Right cardiac atrium (tissue), 5 donors: Measurements from ENCODE around the gene CELF6. TPM values are rescaled to one million over a fixed set of nuclear protein-coding genes. Genes with fewer than 3 reads are reported as not detected.

Experiments
- ATAC-seq, 2 donors: fragments of 200-7000 bp; cut with Tn5 transposase; one replicate each; pipeline versions ENCODE4 v1.8.0 to v1.9.1; 2020; ENCODE audit warnings: moderate library complexity in 2 of 2, mild to moderate bottlenecking in 1 of 2
- DNase-seq, 3 donors: peaks; one replicate each; pipeline ENCODE4 v3.0.0-alpha.2; 2020
- H3K27ac ChIP-seq: one replicate; pipeline ENCODE4 v1.5.1; 2013; ENCODE audit warnings: mild to moderate bottlenecking, low read length, control low read depth, moderate library complexity
- H3K27me3 ChIP-seq: one replicate; pipeline ENCODE4 v1.6.1; 2013; ENCODE audit not compliant: control insufficient read depth, insufficient read depth
- H3K4me1 ChIP-seq: one replicate; pipeline ENCODE4 v1.6.1; 2013; ENCODE audit warnings: low read length; ENCODE audit not compliant: control insufficient read depth, insufficient read depth
- H3K4me3 ChIP-seq: one replicate; pipeline ENCODE4 v1.5.1; 2013; ENCODE audit warnings: low read length, control low read depth
- H3K9me3 ChIP-seq: one replicate; pipeline ENCODE4 v1.6.1; 2013; ENCODE audit warnings: low read length; ENCODE audit not compliant: control insufficient read depth
- WGBS: extraction: QIAGEN DNeasy Blood & Tissue Kit; methylation state at CpG from one replicate; pipeline ENCODE4 v1.1.7; 2013; 5-methylcytosine and 5-hydroxymethylcytosine counted together
- intact Hi-C, 4 donors: fragments of 100-400 bp; cut with DNase I; formaldehyde crosslinking; loops; one replicate each; pipeline versions ENCODE4 v1.11.0 to v1.14.0; 2022 to 2023
- polyA plus RNA-seq: library from polyadenylated mRNA; stranded (reverse); fragments of 200-250 nt; gene quantifications from one replicate; pipeline ENCODE4 v1.2.3, GENCODE V29; 2013
- total RNA-seq, 4 donors: library from RNA; stranded (reverse); fragmentation: NEBNext Ultra II Directional; extraction: Animal tissue kit (Norgen Biotek cat#: 25700); gene quantifications; one replicate each; pipeline ENCODE4 v1.2.1, GENCODE V29; 2021
- donor health status: healthy with polysubstance abuse.
- donor health status: DM: no; HTN: yes; CAD: no.
- donor health status: DM: no; HTN: no; CAD: no.
- donor health status: DM: no; HTN: yes; CAD: no; lungs with severe emphysema.
- donor health status: DM: yes; HTN: yes; CAD: no.

CELF6 gene
- total and polyA plus RNA-seq, 5 donors, result 0.42 to 2.2 (median 1.5) TPM

- ATAC-seq, result peak; percentile 99 to 100
- intact Hi-C loops, result loop anchor here in 2 of 4 donors (5.0 to 10.0 kb wide), 3 partner anchors 40 to 75 kb away; partner anchors contain the start of genes GRAMD2A (in 1 of the 2) and PKM (in 1 of the 2)
- Histone ChIP-seq H3K4me1 (no peaks in the 10 kb centered on the region), H3K27me3 (no peaks in the 10 kb centered on the region), H3K4me3 (peak within 1 kb of the TSS; percentile 65), H3K9me3 (no peaks in the 10 kb centered on the region), H3K27ac (peak within 1 kb of the TSS; percentile 78)
- peak; percentile 100 for DNase-seq
- WGBS, result under 1% methylated on average over 82 of the region's 82 CpGs
Measured at GRCh38 chr15:72272213-72272996, 47.6 kb downstream of the CELF6 start, which contains the start of gene PARP6. Gene PARP6, minus strand, starts transcription at chr15:72272554. Its CDS starts 5,077 bp downstream, at chr15:72267477.

DNA sequence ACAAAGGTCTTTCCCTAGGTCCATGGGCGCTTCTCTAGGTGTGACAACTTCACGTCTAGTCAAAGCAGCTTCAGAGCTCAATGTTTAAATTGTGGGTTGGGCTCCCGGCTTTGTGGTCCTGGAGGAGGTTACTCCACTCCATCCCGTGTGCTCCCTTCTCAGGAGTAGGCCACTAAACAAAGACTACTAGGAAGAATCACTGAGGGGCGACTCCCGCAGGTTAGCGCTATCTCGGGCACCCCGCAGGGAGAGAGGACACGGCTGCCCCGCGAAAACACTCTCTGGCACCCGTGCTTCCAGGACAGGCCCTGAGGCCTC is 48.1 kb downstream of the CELF6 start:
- Histone ChIP-seq H3K27me3 (no peaks in the 10 kb centered on the region), H3K9me3 (no peaks in the 10 kb centered on the region), H3K4me1 (no peaks in the 10 kb centered on the region), H3K27ac (peak overlapping the region; percentile 78), H3K4me3 (peak overlapping the region; percentile 65)
- DNase-seq (no peak), ATAC-seq (peak; percentile 0 to 4)
- intact Hi-C loops, result loop anchor here in 2 of 4 donors (5.0 to 10.0 kb wide), 3 partner anchors 40 to 75 kb away; partner anchors contain the start of genes GRAMD2A (in 1 of the 2) and PKM (in 1 of the 2)
- WGBS, result 5% methylated on average over 13 of the region's 13 CpGs

- ATAC-seq, result no peak
Measured at GRCh38 chr15:72271221-72271620, 48.7 kb downstream of the CELF6 start.

GRCh38 chr15:72269739-72270138 is 50.2 kb downstream of the CELF6 start:
- intact Hi-C loops, result loop anchor here in 2 of 4 donors (5.0 to 10.0 kb wide), 3 partner anchors 37 to 72 kb away; partner anchors contain the start of genes GRAMD2A (in 1 of the 2) and PKM (in 1 of the 2)
- DNase-seq, result no peak
- H3K27ac ChIP-seq, result no peak overlapping the region
- no peaks in the 10 kb centered on the region for H3K27me3 ChIP-seq
- no peaks in the 10 kb centered on the region for H3K9me3 ChIP-seq
- ATAC-seq, result no peak
- H3K4me3 ChIP-seq, result no peak overlapping the region
- 93% methylated on average over 4 of the region's 4 CpGs for WGBS
- no peaks in the 10 kb centered on the region for H3K4me1 ChIP-seq

More at GRCh38 chr15:72271221-72271620, 48.7 kb downstream of the CELF6 start:
- DNase-seq, result no peak
- WGBS, result 80% methylated on average over 4 of the region's 4 CpGs
- intact Hi-C loops, result loop anchor here in 2 of 4 donors (5.0 to 10.0 kb wide), 3 partner anchors 39 to 74 kb away; partner anchors contain the start of genes GRAMD2A (in 1 of the 2) and PKM (in 1 of the 2)
- Histone ChIP-seq H3K4me1 (no peaks in the 10 kb centered on the region), H3K27ac (no peak overlapping the region), H3K4me3 (no peak overlapping the region), H3K9me3 (no peaks in the 10 kb centered on the region), H3K27me3 (no peaks in the 10 kb centered on the region)

GRCh38 chr15:72265031-72265430 is 54.9 kb downstream of the CELF6 start:
- no peak for DNase-seq
- no peak for ATAC-seq
- intact Hi-C loops, result no loop called here
- Histone ChIP-seq H3K27me3 (no peaks in the 10 kb centered on the region), H3K9me3 (no peaks in the 10 kb centered on the region), H3K4me3 (no peak overlapping the region), H3K4me1 (no peaks in the 10 kb centered on the region), H3K27ac (no peak overlapping the region)
- WGBS, result 93% methylated on average over 5 of the region's 5 CpGs

GRCh38 chr15:72252663-72253299 is 67.2 kb downstream of the CELF6 start:
- 97% methylated on average over 10 of the region's 10 CpGs for WGBS
- Histone ChIP-seq H3K4me3 (no peak overlapping the region), H3K4me1 (no peaks in the 10 kb centered on the region), H3K27ac (no peak overlapping the region), H3K27me3 (no peaks in the 10 kb centered on the region), H3K9me3 (no peaks in the 10 kb centered on the region)
- no peak for ATAC-seq
- intact Hi-C loops, result no loop called here
- no peak for DNase-seq

- Histone ChIP-seq H3K4me1 (no peaks in the 10 kb centered on the region), H3K4me3 (no peak overlapping the region), H3K9me3 (no peaks in the 10 kb centered on the region), H3K27me3 (no peaks in the 10 kb centered on the region), H3K27ac (no peak overlapping the region)
- ATAC-seq, result no peak
- intact Hi-C loops, result no loop called here
- no peak for DNase-seq
- WGBS, result 81% methylated on average over 3 of the region's 3 CpGs
Measured at GRCh38 chr15:72249142-72249810, 70.7 kb downstream of the CELF6 start.

GRCh38 chr15:72248514-72248913 is 71.4 kb downstream of the CELF6 start:
- DNase-seq (no peak), ATAC-seq (no peak)
- no peak overlapping the region for H3K4me3 ChIP-seq
- H3K27ac ChIP-seq, result no peak overlapping the region
- H3K4me1 ChIP-seq, result no peaks in the 10 kb centered on the region
- no peaks in the 10 kb centered on the region for H3K9me3 ChIP-seq
- no peaks in the 10 kb centered on the region for H3K27me3 ChIP-seq
- 97% methylated on average over 1 of the region's 1 CpG for WGBS
- intact Hi-C loops, result no loop called here

GRCh38 chr15:72242775-72243370 is 77.1 kb downstream of the CELF6 start:
- Histone ChIP-seq H3K27me3 (no peaks in the 10 kb centered on the region), H3K9me3 (no peaks in the 10 kb centered on the region), H3K4me3 (no peak overlapping the region), H3K27ac (no peak overlapping the region), H3K4me1 (no peaks in the 10 kb centered on the region)
- ATAC-seq, result no peak
- intact Hi-C loops, result no loop called here
- WGBS, result 40% methylated on average over 2 of the region's 2 CpGs
- no peak for DNase-seq

DNA sequence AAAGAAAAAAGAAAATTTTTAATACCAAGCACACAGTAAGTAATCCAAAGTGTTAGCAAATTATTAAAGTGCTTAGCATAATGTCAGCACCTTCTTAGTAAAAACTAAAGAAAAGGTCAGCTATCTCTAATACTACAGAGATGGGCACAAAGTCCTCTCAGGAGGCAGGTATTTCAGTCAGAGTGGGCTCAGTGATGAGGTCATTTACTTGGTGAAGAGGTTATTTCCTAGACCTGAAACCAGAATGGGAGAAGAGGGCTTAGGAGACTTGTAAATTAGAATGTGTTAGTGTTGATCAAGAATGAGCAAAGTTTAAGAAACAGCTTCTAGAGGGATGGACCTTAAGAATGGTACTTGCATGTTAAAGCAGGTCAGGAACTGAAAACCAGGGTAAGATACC is 80.3 kb downstream of the CELF6 start:
- H3K4me3 ChIP-seq, result no peak overlapping the region
- intact Hi-C loops, result no loop called here
- DNase-seq (no peak), ATAC-seq (no peak)
- no peak overlapping the region for H3K27ac ChIP-seq
- H3K9me3 ChIP-seq, result no peaks in the 10 kb centered on the region
- H3K27me3 ChIP-seq, result no peaks in the 10 kb centered on the region
- peaks cover 2% of the 10 kb centered on the region for H3K4me1 ChIP-seq
